Activated CD8-positive, alpha-beta memory T cell treated with anti-CD3 and anti-CD28 coated beads for 48 hours (primary cell): ENCODE results near the gene MAP3K8.
"Not testable (repeated sequence)": the region's sequence is repeated elsewhere in the genome, so short reads cannot be mapped to it uniquely, and the experiment has no call there.

Experiments used
- DNase-seq, 3 experiments: peaks; one replicate each; pipeline ENCODE4 v3.0.0-alpha.2; 2020; ENCODE audit warnings: low read depth in 2 of 3, low spot score in 2 of 3

The MAP3K8 gene

DNA sequence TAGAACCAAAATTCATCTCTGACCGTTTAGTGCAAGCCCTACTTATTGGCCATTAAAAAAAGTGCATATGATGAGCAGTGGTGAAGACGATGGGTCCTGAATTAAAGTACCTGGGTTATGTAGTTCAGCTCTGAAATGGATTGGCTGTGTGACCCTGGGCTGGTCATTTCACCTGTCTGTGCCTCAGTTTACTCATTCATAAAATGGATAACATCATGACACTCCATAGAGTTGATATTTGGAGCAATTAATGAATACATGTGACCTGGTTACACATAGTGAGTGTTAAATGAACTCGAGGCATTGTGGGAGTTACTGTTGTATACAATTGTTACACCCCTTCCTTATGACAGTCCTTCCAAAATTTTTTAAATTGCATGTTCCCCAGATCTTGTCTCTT lies 9.1 kb downstream of the MAP3K8 start:
- DNase-seq: no peak

- DNase-seq: no peak
Observed at GRCh38 chr10:30445711-30446110, 11.7 kb downstream of the MAP3K8 start.

- no peak for DNase-seq
Observed at GRCh38 chr10:30447125-30447799, 13.3 kb downstream of the MAP3K8 start.

GRCh38 chr10:30448092-30448491 lies 14.1 kb downstream of the MAP3K8 start:
- no peak for DNase-seq

DNA sequence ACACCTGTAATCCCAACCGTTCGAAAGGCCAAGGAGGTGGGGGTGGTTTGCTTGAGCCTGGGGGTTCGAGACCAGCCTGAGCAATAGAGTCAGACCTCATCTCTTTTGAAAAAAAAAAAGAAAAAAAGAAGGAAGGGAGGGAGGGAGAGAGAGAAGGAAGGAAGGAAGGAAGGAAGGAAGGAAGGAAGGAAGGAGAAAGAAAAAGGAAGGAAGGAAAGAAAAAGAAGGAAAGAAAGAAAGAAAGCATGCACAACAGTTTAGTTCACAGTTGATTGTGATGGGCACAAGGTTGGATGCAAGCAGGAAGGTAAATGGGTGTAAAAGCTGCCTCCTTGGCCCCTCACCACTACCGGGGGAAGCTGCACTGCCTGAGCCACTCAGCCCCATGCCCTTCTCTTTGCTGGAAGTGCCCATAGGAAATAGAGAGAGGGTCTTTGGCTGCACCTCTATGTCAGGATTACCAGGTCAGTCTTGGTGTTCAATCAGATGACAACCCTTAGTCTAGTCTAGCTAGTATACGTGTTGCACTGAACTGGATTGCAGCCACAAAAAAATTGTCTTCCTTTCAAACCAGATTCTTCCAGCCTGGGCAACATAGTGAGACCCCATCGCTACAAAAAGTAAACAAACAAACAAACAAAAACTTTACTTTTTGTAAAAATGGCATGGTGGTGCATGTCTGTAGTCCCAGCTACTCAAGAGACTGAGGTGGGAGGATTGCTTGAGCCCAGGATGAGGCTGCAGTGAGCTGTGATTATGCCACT lies 20.0 kb downstream of the MAP3K8 start:
- no peak for DNase-seq

- no peak for DNase-seq
Observed at GRCh38 chr10:30454744-30455510, 20.9 kb downstream of the MAP3K8 start.

GRCh38 chr10:30455816-30456215 lies 21.8 kb downstream of the MAP3K8 start:
- DNase-seq: no peak

DNA sequence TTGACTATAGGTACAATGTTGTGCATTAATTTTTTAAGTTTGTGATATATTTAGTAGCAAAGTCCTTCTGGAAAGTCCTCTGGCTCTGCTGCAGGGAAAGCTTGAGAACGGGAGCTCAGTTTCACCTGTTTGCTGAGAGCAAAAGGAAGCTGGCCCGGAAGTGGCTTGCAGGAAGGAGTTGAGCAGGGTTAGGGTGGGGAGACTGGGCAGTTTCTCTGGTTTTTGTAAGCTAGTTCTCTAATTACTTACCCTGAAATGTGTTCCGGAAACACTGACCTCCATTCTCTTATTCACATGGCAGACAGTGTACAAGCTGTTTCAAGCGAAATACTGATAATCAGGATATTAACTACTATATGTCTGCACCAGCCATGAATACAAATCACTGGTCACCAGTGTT lies 22.3 kb downstream of the MAP3K8 start:
- no peak for DNase-seq

DNA sequence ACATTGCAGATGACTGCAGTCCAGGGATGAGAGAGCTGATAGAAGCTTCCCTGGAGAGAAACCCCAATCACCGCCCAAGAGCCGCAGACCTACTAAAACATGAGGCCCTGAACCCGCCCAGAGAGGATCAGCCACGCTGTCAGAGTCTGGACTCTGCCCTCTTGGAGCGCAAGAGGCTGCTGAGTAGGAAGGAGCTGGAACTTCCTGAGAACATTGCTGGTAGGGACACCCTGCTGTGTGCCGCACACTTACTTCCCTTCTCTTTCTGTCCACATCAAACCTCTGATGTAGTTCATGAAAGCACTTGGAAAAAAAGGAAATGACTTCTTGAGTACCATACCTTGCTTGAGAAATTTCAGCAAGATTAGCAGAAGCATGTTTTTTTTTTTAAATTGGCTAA lies 25.3 kb downstream of the MAP3K8 start:
- no peak for DNase-seq

DNA sequence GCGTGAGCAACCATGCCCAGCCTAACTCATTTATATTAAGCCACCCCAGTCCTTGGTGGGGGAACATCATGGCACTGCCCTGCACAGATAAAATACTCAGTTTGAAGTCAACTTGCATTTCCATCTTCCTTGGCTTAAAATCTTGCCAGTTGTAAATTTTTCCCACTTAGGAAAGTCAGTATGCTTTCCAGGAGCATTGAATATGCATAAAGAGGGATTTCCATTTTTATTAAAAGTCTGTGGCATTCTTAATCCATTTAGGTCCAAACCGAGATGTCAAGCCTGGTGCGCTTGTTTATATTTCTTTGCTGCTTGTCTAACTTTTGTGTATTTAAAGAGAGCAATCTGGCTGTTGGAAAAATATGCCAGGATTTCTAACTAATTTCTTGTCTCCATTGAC lies 26.1 kb downstream of the MAP3K8 start:
- DNase-seq: no peak

GRCh38 chr10:30462513-30462912 lies 28.5 kb downstream of the MAP3K8 start:
- DNase-seq: no peak

DNA sequence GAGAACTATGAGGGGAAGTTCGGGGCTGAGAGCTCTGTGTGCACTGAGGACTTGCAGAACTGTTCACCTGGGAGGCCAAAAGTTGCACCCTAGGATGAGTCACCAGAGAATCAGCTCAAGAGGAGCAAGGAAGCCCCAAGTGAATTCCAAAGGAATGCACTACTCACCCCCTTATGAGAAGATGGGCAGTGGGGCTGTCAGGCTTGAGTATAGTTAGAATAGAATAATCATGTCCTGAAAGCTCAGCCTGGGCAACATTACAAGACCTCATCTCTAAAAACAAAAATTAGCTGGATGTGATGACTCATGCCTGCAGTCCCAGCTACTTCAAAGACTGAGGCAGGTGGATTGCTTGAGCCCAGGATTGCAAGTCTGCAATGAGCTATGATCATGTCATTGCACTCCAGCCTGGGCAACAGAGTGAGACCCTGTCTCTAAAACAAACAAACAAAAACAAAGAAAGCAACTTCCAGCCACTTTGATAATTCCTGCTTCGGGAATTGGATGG lies 30.0 kb downstream of the MAP3K8 start:
- DNase-seq: no peak

GRCh38 chr10:30464675-30465074 lies 30.7 kb downstream of the MAP3K8 start:
- no peak for DNase-seq

GRCh38 chr10:30466445-30466844 lies 32.5 kb downstream of the MAP3K8 start:
- no peak for DNase-seq

GRCh38 chr10:30467651-30468338 lies 33.8 kb downstream of the MAP3K8 start:
- no peak for DNase-seq

GRCh38 chr10:30472414-30473155 lies 38.6 kb downstream of the MAP3K8 start:
- DNase-seq: no peak

DNA sequence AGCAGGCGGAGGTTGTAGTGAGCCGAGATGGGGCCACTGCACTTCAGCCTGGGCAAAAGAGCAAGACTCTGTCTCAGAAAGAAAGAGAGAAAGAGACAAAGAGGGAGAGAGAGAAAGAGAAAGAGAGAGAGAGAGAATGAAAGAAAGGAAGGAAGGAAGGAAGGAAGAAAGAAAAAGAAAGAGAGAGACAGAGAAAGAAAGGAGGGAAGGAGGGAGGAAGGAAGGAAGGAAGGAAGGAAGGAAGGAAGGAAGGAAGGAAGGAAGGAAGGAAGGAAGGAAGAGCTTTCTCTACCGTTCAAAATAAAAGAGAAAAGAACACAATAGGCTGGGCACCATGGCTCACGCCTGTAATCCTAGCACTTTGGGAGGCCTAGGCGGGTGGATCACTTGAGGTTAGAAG lies 41.5 kb downstream of the MAP3K8 start:
- not testable (repeated sequence) for DNase-seq

DNA sequence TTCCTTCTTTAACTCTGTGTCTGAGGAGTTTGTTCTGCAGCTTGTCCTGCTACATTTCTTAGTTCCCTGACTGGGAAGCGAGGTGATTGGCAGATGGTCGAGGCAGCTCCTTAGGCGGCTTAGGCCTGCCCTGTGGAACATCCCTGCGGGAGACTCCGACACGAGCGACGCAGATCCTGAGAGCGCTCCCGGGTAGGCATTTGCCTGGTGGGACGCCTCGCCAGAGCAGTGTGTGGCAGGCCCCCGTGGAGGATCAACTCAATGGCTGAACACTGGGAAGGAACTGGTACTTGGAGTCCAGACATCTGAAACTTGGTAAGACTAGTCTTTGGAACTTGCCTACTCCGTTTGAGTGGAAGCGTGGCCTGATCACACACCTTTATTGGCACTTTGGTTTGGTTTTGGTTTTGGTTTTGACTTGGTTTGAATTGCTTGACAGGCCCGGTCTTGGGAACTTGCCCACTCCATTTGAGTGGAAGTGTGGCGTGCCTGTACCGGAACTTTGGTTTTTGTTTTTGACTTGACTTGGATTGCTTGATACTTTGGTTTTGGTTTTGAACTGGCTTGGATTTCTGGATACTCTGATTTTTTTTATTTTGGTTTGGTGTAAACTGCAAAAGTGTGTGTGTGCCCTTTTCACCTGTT lies 42.6 kb downstream of the MAP3K8 start:
- DNase-seq: no peak

DNA sequence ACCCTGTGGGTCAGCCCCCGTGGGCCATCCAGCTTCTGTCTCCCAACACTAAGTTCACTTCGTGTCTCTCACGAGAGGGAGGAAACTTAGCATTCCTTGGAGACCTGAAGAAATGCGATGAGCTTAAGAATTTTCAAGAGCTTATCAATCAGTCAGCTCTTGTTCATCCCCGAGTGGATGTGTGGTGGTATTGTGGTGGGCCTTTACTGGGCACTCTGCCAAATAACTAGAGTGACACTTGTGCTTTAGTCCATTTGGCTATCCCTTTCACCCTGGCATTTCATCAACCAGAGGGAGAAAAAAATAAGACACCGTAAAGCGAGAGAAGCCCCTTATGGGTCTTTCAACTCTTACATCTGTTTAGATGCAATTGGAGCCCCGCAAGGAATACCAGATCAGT lies 45.5 kb downstream of the MAP3K8 start:
- not testable (repeated sequence) for DNase-seq

- no peak for DNase-seq
Observed at GRCh38 chr10:30481603-30482002, 47.6 kb downstream of the MAP3K8 start.
